ENCODE data around the gene IRAK1.

GRCh38 chrX:154040307-154040756 lies 20.6 kb upstream of the IRAK1 start:
- TF ChIP-seq, protein P1, sequence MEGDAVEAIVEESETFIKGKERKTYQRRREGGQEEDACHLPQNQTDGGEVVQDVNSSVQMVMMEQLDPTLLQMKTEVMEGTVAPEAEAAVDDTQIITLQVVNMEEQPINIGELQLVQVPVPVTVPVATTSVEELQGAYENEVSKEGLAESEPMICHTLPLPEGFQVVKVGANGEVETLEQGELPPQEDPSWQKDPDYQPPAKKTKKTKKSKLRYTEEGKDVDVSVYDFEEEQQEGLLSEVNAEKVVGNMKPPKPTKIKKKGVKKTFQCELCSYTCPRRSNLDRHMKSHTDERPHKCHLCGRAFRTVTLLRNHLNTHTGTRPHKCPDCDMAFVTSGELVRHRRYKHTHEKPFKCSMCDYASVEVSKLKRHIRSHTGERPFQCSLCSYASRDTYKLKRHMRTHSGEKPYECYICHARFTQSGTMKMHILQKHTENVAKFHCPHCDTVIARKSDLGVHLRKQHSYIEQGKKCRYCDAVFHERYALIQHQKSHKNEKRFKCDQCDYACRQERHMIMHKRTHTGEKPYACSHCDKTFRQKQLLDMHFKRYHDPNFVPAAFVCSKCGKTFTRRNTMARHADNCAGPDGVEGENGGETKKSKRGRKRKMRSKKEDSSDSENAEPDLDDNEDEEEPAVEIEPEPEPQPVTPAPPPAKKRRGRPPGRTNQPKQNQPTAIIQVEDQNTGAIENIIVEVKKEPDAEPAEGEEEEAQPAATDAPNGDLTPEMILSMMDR (IDR thresholded peaks at IDR 0.05), result no peak
- TF ChIP-seq POLR2AphosphoS5 (IDR thresholded peaks at IDR 0.05; ENCODE audit: low read depth, low read length), result no peak

All from Panc1 (cell line).